Epithelial cell of prostate (primary cell): ENCODE measurements around the gene CALCOCO2.
"Not testable (repeated sequence)": the region's sequence is repeated elsewhere in the genome, so short reads cannot be mapped to it uniquely, and the experiment has no call there.

Experiments
- DNase-seq: peaks from one replicate; pipeline ENCODE4 v3.0.0-alpha.2; 2011; ENCODE audit warnings: low read depth, low spot score
- H3K27ac ChIP-seq: fragments of 450-650 bp; 2 replicates; pipeline ENCODE4 v1.5.1; 2017; ENCODE audit warnings: mild to moderate bottlenecking

The CALCOCO2 gene

DNA sequence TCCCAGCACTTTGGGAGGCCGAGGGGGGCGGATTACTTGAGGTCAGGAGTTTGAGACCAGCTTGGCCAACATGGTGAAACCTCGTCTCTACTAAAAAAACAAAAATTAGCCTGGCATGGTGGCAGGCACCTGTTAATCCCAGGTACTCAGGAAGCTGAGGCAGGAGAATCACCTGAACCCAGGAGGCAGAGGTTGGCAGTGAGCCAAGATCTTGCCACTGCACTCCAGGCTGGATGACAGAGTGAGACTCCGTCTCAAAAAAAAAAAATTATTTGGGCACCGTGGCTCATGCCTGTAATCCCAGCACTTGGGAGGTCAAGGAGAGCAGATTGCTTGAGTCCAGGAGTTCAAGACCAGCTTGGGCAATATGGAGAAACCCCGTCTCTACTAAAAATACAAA, 9.9 kb upstream of the CALCOCO2 start:
- not testable (repeated sequence) for DNase-seq

DNA sequence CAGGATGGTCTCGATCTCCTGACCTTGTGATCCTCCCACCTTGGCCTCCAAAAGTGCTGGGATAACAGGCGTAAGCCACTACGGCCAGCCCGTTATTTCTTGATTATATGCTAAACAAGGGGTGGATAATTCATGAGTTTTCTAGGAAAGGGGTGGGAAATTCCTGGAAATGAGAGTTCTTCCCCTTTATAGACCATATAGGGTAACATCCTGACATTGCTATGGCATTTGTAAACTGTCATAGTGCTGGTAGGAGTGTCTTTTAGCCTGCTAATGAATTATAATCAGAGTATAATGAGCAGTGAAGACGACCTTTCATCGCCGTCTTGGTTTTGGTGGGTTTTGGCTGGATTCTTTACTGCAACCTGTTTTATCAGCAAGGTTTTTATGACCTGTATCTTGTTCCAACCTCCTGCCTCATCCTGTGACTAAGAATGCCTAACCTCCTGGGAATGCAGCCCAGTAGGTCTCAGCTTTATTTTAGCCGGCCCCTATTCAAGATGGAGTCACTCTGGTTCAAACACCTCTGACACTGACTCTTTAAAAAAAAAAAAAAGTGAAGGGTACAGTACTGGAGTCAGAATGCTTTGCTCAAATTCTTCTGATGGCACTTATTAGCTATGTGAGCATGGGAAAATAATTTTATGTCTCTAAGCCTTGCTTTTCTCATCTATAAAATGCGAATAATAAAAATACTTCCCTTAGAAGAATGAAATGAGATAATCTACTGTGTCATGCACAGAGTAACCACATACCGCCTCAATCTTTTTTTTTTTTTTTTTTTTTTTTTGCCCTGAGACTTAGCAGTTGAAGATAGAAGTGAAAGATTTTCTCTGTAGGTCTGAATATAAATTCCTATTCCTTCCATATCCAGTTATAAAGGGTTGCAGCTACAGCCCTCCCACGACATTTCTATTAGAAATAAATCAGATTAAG, 5.1 kb upstream of the CALCOCO2 start:
- peak overlapping the region; percentile 21 for H3K27ac ChIP-seq
- DNase-seq = peak; percentile 24

More for the DNA sequence above, 9.9 kb upstream of the CALCOCO2 start:
- not testable (repeated sequence) for H3K27ac ChIP-seq

DNA sequence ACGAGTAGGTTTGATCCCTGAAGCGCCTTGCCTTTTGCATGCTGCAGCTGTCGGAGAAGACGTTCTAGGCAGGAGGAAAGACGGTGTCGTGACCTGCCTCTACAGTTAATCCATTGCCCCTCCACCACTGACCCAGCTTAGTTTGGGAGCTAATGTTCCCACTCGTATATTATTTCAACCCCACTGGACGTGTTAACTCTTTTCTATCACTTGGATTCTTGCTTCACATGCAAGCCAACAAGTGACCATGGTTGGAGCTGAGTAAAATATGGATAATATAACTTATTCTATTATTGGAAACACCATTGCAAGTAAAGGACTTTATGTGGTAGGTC, 681 bp downstream of the CALCOCO2 start:
- DNase-seq = no peak

DNA sequence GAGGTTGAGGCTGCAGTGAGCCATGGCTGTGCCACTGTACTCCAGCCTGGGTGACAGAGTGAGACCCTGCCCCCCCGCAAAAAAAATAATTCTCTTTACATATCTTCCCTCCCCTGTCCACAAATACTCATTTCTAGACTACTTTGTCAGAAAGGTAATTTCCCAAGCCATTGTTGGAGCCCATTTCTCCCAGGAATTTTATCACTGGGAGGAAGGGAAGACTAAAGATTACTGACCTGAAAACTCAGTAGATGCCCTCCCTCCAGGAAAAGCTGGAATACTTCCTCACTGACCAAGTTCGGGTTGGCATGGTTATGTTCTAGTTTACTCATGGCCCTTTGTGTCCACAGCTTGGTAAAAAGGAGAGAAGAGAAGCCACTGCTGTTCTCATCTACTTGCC, 4.1 kb downstream of the CALCOCO2 start:
- DNase-seq = no peak

More for the DNA sequence above, 681 bp downstream of the CALCOCO2 start:
- H3K27ac ChIP-seq = peak overlapping the region; percentile 53

DNA sequence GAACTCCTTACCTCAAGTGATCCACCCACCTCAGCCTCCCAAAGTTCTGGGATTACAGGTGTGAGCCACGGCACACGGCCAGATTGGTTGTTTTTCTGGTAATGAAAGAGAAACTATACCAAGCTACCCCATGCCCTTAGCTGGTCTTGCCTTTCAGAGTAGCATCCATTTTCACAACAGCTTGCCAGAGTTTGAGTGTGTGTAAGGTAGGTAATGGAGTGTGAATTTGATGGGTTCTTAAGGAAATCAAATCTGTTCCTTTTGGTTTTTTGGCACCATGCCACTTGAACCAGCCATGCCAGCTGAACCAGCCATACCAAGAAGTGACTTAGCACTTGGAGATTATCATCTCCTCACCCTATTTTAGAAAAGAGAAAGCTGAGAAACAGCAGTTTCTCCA, 5.1 kb downstream of the CALCOCO2 start:
- no peak for DNase-seq
- H3K27ac ChIP-seq = no peak overlapping the region

More for the DNA sequence above, 4.1 kb downstream of the CALCOCO2 start:
- no peak overlapping the region for H3K27ac ChIP-seq

DNA sequence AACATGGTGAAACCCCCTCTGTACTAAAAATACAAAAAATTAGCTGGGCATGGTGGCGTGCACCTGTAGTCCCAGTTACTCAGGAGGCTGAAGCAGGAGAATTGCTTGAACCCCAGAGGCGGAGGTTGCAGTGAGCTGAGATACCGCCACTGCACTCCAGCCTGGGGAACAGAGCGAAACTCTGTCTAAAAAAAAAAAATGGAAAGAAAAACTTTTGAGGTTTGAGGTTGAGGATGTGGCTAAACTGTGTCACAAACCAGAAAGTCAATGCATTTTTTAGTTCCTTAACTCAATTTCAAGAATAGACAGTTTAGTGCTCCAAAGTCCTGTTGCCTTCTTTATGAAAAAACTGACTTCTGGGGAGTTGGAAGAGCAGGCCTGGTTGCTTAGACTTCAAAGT, 6.6 kb downstream of the CALCOCO2 start:
- not testable (repeated sequence) for H3K27ac ChIP-seq, DNase-seq

DNA sequence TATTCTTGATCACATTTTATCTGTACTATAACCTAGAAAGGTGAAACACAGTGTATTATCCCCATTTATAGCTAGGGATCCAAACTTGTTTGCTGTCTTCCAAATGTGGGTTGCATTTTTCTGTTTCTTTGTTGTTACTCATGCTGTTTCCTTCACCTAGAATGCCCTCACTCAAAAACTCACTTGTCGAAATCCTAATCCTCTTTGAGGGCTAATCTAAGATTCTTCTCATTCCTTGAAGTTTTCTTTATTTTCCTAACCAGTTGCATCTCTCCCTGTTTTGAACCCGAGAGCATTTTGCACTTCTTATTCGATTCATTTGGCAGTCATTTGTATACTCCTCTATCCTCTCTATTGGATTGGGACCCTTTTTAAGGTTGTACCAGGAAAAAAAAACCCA, 9.6 kb downstream of the CALCOCO2 start:
- DNase-seq = no peak
- H3K27ac ChIP-seq = no peak overlapping the region

DNA sequence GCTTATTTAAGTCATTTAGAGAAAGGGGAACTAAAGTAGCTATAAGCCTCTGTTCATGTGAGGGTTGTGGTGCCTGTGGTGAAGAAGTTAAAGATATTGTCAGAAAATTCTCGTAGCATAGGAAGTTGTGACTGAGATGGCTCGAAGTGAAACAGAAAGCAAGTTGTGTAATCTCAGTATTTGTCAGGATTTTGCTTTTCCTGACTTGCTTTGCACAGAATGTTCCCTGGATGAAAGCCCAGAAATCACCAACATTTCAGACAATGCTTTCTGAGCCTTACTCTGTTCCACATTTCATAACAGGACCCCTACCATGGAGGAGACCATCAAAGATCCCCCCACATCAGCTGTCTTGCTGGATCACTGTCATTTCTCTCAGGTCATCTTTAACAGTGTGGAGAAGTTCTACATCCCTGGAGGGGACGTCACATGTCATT, 10.6 kb downstream of the CALCOCO2 start:
- DNase-seq = no peak
- H3K27ac ChIP-seq = peak overlapping the region; percentile 12

DNA sequence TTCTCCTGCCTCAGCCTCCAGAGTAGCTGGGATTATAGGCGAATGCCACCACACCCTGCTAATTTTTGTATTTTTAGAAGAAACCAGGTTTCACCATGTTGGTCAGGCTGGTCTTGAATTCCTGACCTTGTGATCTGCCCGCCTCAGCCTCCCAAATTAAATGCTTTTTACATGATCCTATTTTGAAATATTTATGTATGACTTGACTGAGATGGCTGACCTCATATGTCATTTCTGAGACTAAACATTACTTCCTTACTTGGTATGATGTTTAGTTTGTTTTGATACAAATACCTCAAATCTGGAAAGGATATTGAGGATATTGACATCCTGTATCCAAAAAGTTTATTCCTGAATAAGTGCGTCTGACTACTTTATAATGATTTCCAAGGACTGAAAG, 11.9 kb downstream of the CALCOCO2 start:
- DNase-seq = no peak
- H3K27ac ChIP-seq = no peak overlapping the region

DNA sequence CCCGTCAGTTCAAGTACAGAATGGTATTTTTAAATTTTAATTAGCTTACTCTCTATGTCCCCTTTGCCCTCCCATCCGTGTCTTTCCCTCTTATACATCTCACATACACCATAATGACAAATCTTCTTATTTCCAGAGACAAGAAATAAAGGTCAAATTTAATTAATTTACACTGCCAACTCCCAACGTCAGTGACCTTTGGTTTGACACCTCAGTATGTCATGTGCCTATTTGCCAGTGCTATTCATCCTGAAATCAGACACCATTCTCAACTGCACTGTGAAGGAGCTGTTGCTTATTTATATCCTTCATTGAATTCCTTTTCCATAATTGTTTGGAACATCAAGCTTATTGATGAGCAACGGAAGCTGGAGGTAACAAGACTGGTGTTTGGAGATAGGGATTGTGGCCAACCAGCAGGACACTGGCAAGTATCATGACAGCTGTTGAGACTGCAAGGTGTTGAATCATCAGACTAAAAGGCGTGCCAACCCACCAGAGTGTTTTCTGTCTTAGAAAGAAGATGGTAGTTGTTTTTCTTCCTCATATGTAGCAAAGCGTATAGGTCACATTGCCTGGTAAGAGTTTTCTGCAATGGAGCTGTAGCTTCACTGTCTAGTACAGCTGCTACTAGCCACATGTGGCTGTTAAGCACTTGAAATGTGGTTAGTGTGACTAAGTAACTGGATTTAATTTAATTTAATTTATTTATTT, 12.5 kb downstream of the CALCOCO2 start:
- no peak overlapping the region for H3K27ac ChIP-seq
- no peak for DNase-seq

DNA sequence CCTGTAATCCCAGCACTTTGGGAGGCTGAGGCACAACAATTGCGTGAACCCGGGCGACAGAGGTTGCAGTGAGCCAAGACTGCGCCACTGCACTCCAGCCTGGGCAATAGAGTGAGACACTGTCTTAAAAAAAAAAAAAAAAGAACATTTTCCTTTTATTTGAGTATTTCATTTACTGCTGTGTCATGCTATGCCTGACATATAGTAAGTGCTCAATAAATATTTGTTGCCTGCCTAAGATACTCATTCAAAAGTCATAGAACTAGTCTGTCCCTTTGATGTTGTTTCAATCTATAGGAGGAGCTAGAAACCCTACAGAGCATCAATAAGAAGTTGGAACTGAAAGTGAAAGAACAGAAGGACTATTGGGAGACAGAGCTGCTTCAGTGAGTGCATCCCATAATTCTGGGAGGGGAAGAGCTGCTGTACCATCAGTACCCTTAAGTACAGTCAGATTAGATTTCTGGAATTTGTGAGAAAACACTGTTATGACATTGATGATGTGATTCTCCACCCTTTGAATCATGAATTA, 20.0 kb downstream of the CALCOCO2 start:
- H3K27ac ChIP-seq = no peak overlapping the region

DNA sequence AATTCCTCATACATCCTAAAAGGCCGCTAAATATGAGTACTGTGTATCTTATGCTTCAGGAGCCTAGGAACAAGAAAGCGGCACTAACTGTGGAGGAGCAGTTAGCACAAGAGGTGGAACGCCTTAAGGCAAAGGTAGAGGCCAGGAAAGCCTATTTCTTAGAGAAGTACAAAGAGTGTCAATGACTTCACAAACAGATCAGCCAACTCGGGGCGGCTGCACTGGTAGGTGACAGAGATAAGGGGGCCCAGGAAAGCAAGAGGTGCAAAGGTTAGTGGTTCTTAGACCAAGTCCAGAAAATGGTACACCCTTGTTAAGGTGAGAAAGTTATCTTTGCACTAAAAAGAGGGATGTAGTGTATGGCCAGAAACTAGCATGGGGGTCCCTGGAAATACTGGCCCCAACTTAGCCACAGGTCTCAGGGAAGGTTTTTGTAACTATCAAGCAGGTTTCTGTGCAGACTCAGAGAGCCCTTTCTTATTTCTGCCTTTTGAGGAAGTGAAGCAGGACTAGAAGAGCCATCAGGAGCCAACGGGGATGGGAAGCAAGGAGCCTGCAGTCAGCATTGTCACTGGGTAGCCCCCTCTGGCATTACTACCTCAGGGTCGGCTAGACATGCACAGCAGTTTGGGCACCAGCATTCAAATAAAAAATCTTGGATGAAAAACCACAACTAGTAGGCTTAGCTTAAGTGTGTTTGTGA, 24.1 kb downstream of the CALCOCO2 start:
- no peak overlapping the region for H3K27ac ChIP-seq
- no peak for DNase-seq

More for the DNA sequence above, 20.0 kb downstream of the CALCOCO2 start:
- no peak for DNase-seq

DNA sequence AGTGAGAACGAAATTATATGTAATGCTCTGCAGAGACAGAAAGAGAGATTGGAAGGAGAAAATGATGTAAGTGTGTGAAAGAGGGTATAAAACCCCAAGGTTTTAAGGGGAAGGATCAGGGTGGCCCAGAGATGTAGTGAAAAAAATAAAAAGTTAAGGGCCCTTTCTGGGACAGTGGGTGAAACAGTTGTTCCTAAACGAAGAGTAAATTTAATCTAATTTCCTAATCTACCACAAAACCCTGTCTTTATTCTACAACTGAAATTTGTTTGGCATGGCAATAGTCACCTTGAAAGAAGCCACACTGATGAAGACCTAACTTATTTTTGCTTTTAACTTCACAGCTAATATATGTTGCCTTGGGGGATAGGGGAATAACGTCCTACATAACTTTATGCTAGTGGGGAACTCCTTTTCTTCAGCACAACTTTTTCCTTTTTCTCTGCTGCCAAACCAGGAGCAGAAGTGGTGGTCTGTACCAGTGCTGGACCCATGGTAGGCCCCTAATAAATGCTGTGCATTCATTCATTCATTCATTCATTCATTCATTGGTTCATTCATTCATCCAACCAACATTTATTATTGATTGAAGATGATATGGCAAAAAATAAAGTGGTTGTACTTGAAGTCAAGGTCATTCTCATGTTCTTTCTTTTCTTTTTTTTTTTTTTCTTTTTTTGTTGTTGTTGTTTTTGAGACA, 25.4 kb downstream of the CALCOCO2 start:
- DNase-seq = no peak
- no peak overlapping the region for H3K27ac ChIP-seq

DNA sequence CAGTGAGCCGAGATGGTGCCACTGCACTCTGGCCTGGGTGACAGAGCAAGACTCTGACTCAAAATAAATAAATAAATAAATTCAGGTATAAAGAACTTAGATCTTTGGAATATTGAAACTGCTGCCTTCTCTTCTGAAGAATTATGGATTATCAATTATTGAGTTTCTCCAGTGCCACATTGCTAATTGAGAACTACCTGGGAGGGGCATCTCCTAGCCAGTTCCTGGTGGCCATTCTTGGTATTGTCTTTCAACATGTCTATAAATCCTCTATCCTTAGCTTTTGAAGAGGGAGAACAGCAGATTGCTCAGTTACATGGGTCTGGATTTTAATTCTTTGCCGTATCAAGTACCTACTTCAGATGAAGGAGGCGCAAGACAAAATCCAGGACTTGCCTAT, 29.2 kb downstream of the CALCOCO2 start:
- DNase-seq = no peak
- no peak overlapping the region for H3K27ac ChIP-seq

DNA sequence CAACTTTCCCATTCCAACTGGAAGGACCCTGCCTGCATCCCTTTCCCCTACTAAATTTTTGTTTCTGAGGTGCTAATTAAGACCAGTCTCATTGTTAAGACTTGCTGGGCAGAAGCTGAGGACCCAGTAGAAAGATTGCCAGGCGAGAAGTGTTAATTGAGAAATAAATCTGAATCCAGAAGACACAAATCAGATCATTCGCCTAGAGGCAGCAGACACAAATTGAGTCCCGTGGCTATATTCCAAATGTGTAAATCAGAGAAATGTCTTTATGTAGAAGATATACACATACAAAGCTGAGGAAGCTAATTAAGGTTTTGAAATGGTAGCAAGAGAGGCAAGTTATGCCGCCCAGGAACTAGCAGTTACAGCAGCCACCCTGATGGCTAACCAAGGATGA, 29.6 kb downstream of the CALCOCO2 start:
- H3K27ac ChIP-seq = no peak overlapping the region
- DNase-seq = no peak

DNA sequence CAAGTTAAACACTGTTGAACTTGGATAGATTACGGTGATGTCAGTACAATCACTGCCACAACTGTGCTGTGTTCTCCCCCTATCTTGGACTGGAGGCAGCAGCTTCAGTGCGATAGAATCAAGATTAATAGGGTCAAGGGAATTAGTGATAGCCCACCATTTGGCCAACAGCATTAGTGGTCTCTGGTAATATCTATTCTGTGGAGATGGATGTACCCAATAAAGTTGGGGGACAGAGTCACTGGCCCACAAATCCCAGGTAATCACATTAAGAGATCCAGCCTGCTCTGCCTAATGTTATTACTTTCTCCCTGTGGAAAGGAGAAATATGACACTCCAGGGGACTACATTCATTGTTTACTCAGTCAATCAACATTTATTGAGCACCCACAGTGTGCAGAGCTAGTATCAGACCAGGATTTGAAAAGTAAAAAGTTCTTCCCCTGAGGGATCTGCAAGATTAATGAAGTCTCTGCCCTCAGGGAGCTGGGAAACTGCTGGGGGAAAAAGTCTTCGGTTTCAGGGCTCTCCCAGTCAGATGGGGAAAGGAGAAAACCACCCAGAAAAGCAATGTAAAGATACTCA, 38.2 kb downstream of the CALCOCO2 start:
- DNase-seq = no peak
- H3K27ac ChIP-seq = no peak overlapping the region

DNA sequence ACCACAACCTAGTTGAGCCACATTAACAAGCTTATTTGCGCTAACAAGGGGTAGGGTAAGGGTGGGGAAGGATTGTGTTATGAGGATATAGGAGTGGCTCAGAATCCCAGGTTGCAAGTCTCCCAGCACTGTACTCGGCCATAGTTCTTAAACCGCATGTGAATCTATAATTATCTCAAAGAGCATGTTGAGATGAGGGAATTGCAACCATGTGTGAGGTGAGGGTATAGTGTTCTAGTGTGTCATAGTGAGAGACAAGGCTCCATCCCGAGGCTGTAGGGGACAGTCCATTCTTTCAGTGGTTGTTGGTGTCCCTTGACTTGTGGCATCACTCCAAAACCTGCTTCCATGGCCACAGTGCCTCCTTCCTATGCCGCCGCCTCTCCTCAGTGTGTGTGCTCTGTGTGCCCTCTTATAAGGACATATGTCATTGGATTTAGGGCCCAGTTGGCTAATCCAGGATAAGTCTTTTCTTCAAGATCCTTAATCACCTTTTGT, 39.0 kb downstream of the CALCOCO2 start:
- no peak for DNase-seq
- H3K27ac ChIP-seq = no peak overlapping the region

DNA sequence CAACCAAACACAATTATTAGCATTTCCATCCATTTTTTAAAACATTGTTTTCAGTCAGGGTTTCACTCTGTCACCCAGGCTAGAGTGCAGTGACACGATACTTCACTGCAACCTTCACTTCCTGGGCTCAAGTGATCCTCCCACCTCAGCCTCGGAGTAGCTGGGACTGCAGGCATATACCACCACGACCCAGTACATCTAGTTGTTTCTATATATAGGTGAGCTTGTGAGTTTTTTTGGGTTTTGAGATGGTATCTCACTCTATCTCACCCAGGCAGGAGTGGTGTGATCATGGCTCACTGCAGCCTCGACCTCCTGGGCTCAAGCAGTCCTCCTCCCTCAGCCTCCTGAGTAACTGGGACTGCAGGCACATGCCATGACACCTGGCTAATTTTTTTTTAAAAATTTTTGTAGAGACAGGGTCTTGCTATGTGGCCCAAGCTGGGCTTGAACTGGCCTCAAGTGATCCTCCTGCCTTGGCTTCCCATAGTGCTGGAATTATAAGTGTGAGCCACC, 40.3 kb downstream of the CALCOCO2 start:
- no peak overlapping the region for H3K27ac ChIP-seq
- no peak for DNase-seq
